ENCODE data around the gene SMURF2. TPM values are rescaled to one million over a fixed set of nuclear protein-coding genes. Genes with fewer than 3 reads are reported as not detected.

Gene SMURF2
- total RNA-seq, 1 experiment from 2014 or later = 23.0 TPM

- CTCF ChIA-PET = no interaction called here
- DNase-seq (ENCODE audit: low spot score) = no peak
- POLR2A ChIA-PET = no interaction called here
- Mint-ChIP-seq H3K4me3 (no peak overlapping the region), H3K9me3 (peaks cover 11% of the 10 kb centered on the region), H3K4me1 (peaks cover 16% of the 10 kb centered on the region), H3K27me3 (ENCODE audit: low read depth) (no peaks in the 10 kb centered on the region), H3K27ac (peak overlapping the region; percentile 66; the same call in 1 of the 2 replicates), H3K36me3 (peaks cover 9% of the 10 kb centered on the region)
- TF ChIP-seq GABPB1 (CRISPR knock-in tag; IDR thresholded peaks at IDR 0.05) (peak; percentile 92), ZNF138 (CRISPR knock-in tag; conservative IDR thresholded peaks at IDR 0.05) (no peak), NR2C2 (CRISPR knock-in tag; IDR thresholded peaks at IDR 0.05) (no peak), TEAD1 (CRISPR knock-in tag; IDR thresholded peaks at IDR 0.05) (no peak), KAT7 (CRISPR knock-in tag; IDR thresholded peaks at IDR 0.05; ENCODE audit: borderline replicate concordance) (no peak), ETV6 (CRISPR knock-in tag; IDR thresholded peaks at IDR 0.05) (no peak)
- TF ChIP-seq, protein P1, sequence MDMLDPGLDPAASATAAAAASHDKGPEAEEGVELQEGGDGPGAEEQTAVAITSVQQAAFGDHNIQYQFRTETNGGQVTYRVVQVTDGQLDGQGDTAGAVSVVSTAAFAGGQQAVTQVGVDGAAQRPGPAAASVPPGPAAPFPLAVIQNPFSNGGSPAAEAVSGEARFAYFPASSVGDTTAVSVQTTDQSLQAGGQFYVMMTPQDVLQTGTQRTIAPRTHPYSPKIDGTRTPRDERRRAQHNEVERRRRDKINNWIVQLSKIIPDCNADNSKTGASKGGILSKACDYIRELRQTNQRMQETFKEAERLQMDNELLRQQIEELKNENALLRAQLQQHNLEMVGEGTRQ (CRISPR knock-in tag; IDR thresholded peaks at IDR 0.05) = no peak
- ATAC-seq = no peak
These were observed 8.7 kb downstream of the SMURF2 start for GRCh38 chr17:64653325-64653984.

GRCh38 chr17:64651889-64652288 lies 10.2 kb downstream of the SMURF2 start:
- Mint-ChIP-seq H3K4me3 (no peak overlapping the region), H3K9me3 (peaks cover 11% of the 10 kb centered on the region), H3K27ac (no peak overlapping the region), H3K4me1 (peaks cover 12% of the 10 kb centered on the region), H3K27me3 (ENCODE audit: low read depth) (no peaks in the 10 kb centered on the region), H3K36me3 (peaks cover 8% of the 10 kb centered on the region)
- ATAC-seq = no peak
- ChIA-PET CTCF (no interaction called here), POLR2A (no interaction called here)
- TF ChIP-seq ELF4 (CRISPR knock-in tag; IDR thresholded peaks at IDR 0.05; ENCODE audit: low read depth) (no peak), ZNF138 (CRISPR knock-in tag; conservative IDR thresholded peaks at IDR 0.05) (no peak), MXD4 (CRISPR knock-in tag; IDR thresholded peaks at IDR 0.05; ENCODE audit: borderline replicate concordance) (no peak), NFATC4 (CRISPR knock-in tag; IDR thresholded peaks at IDR 0.05) (no peak), ZNF219 (CRISPR knock-in tag; IDR thresholded peaks at IDR 0.05; ENCODE audit: borderline replicate concordance) (no peak), ZSCAN18 (CRISPR knock-in tag; IDR thresholded peaks at IDR 0.05) (no peak), RORB (CRISPR knock-in tag; IDR thresholded peaks at IDR 0.05) (no peak), ZNF263 (CRISPR knock-in tag; IDR thresholded peaks at IDR 0.05; ENCODE audit: low read depth) (no peak), MYBL2 (CRISPR knock-in tag; IDR thresholded peaks at IDR 0.05) (no peak), NFYB (CRISPR knock-in tag; conservative IDR thresholded peaks at IDR 0.05; ENCODE audit: low read depth) (no peak), E2F5 (CRISPR knock-in tag; IDR thresholded peaks at IDR 0.05) (no peak)
- TF ChIP-seq, protein P2, sequence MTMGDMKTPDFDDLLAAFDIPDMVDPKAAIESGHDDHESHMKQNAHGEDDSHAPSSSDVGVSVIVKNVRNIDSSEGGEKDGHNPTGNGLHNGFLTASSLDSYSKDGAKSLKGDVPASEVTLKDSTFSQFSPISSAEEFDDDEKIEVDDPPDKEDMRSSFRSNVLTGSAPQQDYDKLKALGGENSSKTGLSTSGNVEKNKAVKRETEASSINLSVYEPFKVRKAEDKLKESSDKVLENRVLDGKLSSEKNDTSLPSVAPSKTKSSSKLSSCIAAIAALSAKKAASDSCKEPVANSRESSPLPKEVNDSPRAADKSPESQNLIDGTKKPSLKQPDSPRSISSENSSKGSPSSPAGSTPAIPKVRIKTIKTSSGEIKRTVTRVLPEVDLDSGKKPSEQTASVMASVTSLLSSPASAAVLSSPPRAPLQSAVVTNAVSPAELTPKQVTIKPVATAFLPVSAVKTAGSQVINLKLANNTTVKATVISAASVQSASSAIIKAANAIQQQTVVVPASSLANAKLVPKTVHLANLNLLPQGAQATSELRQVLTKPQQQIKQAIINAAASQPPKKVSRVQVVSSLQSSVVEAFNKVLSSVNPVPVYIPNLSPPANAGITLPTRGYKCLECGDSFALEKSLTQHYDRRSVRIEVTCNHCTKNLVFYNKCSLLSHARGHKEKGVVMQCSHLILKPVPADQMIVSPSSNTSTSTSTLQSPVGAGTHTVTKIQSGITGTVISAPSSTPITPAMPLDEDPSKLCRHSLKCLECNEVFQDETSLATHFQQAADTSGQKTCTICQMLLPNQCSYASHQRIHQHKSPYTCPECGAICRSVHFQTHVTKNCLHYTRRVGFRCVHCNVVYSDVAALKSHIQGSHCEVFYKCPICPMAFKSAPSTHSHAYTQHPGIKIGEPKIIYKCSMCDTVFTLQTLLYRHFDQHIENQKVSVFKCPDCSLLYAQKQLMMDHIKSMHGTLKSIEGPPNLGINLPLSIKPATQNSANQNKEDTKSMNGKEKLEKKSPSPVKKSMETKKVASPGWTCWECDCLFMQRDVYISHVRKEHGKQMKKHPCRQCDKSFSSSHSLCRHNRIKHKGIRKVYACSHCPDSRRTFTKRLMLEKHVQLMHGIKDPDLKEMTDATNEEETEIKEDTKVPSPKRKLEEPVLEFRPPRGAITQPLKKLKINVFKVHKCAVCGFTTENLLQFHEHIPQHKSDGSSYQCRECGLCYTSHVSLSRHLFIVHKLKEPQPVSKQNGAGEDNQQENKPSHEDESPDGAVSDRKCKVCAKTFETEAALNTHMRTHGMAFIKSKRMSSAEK (CRISPR knock-in tag; IDR thresholded peaks at IDR 0.05; ENCODE audit: borderline replicate concordance) = no peak
- TF ChIP-seq, protein P3, sequence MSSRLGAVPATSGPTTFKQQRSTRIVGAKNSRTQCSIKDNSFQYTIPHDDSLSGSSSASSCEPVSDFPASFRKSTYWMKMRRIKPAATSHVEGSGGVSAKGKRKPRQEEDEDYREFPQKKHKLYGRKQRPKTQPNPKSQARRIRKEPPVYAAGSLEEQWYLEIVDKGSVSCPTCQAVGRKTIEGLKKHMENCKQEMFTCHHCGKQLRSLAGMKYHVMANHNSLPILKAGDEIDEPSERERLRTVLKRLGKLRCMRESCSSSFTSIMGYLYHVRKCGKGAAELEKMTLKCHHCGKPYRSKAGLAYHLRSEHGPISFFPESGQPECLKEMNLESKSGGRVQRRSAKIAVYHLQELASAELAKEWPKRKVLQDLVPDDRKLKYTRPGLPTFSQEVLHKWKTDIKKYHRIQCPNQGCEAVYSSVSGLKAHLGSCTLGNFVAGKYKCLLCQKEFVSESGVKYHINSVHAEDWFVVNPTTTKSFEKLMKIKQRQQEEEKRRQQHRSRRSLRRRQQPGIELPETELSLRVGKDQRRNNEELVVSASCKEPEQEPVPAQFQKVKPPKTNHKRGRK (CRISPR knock-in tag; IDR thresholded peaks at IDR 0.05; ENCODE audit: borderline replicate concordance) = no peak
- TF ChIP-seq, protein P4, sequence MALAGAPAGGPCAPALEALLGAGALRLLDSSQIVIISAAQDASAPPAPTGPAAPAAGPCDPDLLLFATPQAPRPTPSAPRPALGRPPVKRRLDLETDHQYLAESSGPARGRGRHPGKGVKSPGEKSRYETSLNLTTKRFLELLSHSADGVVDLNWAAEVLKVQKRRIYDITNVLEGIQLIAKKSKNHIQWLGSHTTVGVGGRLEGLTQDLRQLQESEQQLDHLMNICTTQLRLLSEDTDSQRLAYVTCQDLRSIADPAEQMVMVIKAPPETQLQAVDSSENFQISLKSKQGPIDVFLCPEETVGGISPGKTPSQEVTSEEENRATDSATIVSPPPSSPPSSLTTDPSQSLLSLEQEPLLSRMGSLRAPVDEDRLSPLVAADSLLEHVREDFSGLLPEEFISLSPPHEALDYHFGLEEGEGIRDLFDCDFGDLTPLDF (CRISPR knock-in tag; IDR thresholded peaks at IDR 0.05) = no peak
- no peak for DNase-seq (ENCODE audit: low spot score)

All from WTC11 (cell line).